HG03558 (cell line): ENCODE results near the gene RNF168.
"Not testable (repeated sequence)": the region's sequence is repeated elsewhere in the genome, so short reads cannot be mapped to it uniquely, and the experiment has no call there.

Source experiments
- ATAC-seq: cut with Tn5 transposase; IDR thresholded peaks from one replicate; pipeline ENCODE4 v1.9.1; 2021; ENCODE audit warnings: moderate number of reproducible peaks; ENCODE audit not compliant: unreplicated experiment; ENCODE audit errors: extremely low read depth

The RNF168 gene, protein sequence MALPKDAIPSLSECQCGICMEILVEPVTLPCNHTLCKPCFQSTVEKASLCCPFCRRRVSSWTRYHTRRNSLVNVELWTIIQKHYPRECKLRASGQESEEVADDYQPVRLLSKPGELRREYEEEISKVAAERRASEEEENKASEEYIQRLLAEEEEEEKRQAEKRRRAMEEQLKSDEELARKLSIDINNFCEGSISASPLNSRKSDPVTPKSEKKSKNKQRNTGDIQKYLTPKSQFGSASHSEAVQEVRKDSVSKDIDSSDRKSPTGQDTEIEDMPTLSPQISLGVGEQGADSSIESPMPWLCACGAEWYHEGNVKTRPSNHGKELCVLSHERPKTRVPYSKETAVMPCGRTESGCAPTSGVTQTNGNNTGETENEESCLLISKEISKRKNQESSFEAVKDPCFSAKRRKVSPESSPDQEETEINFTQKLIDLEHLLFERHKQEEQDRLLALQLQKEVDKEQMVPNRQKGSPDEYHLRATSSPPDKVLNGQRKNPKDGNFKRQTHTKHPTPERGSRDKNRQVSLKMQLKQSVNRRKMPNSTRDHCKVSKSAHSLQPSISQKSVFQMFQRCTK

GRCh38 chr3:196503196-196504076 lies at the start of gene RNF168:
Gene RNF168 (minus strand): TSS chr3:196503768. CDS start chr3:196503173, 595 bp downstream.
- peak; percentile 75 for ATAC-seq

DNA sequence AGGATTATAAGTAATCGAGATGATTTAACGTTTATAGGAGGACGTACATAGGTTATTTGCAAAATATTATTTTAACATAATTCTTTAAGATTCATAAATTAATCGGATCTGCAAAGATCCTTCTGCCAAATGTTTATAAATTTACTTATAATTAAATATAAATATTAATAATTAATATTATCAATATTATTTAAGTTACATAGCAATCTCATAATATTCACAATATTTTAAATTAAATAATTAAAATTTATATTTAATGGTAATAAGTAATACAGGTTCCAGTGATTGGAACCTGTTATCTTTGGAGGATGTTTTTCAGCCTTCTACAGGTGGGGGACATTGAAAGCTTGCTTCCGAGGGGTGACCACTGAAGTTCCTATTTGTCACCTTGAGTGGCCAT lies 48.7 kb upstream of the RNF168 start:
- ATAC-seq, result no peak

DNA sequence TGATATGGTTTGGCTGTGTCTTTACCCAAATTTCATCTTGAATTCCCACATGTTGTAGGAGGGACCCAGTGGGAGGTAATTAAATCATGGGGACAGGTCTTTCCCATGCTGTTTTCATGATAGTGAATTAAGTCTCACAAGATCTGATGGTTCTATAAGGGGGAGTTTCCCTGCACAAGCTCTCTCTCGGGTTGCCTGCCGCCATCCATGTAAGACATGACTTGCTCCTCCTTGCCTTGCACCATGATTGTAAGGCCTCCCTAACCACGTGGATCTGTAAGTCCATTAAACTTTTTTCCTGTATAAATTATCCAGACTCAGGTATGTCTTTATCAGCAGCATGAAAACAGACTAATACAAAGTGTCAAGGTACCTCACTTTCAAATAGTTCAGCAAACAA lies 46.6 kb upstream of the RNF168 start:
- not testable (repeated sequence) for ATAC-seq

- ATAC-seq, result not testable (repeated sequence)
Observed at GRCh38 chr3:196549312-196549711, 45.7 kb upstream of the RNF168 start.

GRCh38 chr3:196547067-196547466 lies 43.5 kb upstream of the RNF168 start:
- ATAC-seq, result no peak

GRCh38 chr3:196546537-196546936 lies 43.0 kb upstream of the RNF168 start:
- ATAC-seq, result no peak

DNA sequence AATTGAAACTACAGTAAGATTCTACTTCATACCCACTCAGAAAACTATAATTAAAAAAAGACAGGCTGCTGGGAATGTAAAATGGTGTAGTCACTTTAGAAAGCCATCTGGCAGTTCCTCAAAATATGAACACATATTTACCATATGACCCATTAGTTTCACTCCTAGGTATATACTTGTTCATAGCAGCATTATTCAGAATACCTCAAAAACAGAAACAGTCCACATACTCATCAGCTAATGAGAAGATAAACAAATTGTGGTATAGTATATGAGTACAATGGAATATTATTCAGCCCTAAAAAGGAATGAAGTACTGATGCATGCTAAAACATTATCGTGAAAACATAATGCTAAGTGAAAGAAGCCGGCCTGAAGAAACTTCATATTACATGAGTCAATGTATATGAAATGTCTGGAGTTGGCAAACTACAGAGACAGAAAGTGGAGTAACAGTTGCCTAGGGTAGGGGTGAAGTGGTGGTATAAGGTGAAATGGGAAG lies 41.0 kb upstream of the RNF168 start:
- no peak for ATAC-seq

- ATAC-seq, result no peak
Observed at GRCh38 chr3:196541684-196542445, 38.3 kb upstream of the RNF168 start.

GRCh38 chr3:196537319-196537984 lies 33.9 kb upstream of the RNF168 start:
- no peak for ATAC-seq

DNA sequence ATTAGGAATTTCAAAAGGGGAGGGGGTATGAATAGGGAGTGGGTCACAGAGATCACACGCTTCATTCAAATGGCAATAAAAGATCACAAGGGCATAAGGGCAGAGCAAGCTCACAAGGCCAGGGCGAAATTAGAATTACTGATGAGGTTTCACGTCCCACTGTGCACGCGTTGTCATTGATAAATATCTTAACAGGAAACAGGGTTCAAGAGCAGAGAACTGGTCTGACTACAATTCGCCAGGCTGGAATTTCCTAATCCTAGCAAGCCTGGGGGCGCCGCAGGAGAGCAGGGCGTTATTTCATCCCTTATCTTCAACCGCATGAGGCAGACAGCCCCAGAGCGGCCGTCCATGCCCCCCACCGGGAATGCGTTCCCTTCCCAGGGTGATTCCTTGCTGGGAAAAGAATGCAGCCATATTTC lies 29.7 kb upstream of the RNF168 start:
- ATAC-seq, result no peak

DNA sequence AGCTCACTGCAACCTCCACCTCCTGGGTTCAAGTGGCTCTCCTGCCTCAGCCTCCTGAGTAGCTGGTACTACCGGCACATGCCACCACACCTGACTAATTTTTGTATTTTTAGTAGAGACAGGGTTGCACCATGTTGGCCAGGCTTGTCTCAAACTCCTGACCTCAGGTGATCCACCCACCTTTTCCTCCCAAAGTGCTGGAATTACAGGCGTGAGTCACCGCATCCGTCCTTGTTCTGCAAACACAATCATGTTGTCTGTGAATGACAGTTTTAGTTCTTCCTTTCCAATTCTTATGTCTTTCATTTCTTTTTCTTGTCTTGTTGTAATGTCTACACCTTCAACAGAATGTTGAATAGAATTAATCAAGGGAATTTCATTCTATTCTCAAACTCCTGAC lies 27.9 kb upstream of the RNF168 start:
- ATAC-seq, result no peak

DNA sequence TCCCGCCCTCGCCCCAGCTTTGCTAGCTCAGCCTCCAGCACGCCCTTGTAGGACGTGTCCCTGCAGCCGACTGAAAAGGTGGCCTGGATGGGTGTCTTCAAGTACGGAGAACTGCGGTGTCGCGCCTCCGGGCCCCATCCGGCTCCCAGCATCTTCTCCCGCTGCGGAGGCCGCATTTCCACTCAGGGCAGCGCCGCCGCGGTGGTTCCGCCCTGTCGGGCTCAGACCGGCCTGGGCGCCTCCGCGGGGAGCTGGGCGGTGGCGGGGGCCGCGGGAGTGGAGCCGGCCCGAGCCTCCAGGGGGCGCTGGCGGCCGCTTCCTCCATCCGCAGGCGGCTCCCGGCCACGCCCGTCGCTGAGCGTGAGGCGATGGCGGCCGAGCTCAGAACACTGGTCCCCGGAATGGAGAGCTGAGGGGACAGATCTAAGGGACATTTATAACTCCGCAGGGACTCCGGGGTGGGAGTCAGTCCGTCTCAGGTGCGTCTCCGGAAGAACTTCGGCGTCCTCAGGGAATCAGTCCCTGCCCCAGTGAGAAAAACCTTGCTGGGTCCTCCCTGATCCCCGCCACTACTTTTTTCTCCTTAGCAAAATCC lies 25.2 kb upstream of the RNF168 start:
- ATAC-seq, result no peak

DNA sequence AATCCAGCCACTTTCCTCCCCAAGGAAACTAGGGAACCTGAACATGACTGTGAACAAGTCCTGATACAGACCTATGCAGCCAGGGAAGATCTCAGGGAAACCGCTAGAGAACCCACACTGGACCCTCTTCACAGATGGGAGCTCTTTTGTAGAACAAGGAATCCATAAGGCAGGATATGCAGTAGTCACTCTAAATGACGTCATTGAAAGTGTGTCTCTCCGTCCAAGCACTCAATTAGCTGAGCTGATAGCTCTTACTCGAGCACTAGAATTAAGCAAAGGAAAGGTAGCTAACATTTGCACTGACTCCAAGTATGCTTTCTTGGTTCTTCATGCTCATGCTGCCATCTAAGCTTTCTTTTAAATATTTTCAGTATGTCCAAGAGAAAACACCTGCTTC lies 21.6 kb upstream of the RNF168 start:
- ATAC-seq, result no peak

DNA sequence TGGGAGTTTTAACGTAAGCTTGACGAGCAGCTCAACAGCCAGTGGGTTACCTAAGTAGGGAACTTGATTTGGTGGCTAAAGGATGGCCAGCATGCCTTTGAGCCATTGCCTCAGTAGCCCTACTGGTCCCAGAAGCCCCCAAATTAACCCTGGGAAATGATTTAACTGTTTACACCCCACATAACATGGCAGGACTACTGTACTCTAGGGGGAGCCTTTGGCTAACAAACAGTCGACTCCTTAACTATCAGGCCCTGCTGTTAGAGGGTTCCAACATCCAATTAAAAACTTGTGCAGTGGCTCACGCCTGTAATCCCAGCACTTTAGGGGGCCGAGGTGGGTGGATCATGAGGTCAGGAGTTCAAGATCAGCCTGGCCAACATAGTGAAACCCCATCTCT lies 21.0 kb upstream of the RNF168 start:
- no peak for ATAC-seq

- no peak for ATAC-seq
Observed at GRCh38 chr3:196523841-196524240, 20.3 kb upstream of the RNF168 start.

DNA sequence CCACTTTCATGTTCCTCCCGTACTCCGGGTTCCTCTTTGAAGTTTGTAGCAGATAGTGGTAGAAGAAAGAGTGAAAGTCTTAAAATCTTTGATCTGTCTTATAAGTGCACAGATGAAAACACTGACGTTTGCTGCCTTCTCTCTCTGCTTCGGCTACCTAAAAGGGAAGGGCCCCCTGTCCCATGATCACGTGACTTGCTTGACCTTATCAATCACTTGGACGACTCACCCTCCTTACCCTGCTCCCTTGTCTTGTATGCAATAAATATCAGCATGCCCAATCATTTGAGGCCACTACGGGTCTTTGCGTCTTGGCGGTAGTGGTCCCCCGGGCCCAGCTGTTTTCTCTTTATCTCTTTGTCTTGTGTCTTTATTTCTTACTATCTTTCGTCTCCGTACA lies 17.7 kb upstream of the RNF168 start:
- ATAC-seq, result not testable (repeated sequence)

DNA sequence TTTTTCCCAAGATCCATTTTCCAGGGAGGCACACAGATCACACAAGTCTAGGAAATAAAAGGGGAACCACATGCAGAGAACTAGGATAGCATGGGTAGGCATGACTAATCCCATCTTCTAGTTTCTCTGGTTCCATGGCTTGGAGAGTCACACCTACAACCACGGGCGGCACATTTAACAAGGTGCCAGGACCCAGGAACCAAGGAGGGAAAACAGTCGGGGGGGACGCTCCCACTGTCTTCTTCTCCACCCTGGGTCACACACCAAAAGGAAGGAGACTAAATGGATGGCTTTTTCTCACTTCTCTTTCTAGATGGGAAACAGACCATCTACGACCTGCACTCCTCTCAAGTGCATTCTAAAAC lies 16.1 kb upstream of the RNF168 start:
- ATAC-seq, result no peak

DNA sequence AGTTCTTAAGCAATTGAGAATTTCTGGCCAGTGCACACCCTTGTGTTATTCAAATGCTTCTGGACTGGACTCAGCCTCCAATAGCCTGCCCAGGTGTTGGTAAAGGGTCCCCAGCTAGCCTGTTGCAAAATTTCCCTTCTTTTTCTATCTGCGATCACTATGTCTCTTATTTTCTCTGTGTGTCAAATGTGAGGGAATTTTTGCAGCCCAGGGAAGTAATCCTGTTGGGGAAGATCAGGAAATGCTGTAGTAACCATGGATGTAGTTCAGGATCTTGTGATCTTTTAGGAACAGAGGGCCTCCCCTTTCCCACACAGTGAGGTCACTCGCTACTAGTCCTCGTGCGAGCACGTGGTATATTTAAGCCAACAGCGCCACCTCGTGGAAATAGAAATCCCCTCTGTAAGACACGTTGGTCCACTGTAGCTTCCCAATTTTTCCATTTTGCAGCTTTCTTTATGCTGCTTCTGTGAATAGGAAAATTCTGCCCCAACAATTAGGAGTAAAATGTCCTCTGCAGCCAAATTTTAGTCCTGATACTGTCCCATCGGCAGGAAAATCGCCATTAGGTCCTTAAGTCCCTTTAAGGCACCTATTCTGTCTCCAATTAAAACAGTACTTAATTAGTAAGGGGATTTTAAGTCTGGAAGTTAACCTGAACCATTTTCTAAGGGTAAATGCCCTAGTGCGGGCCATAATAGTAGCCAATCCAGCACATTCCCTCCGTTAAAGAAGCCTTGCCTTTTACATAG lies 15.6 kb upstream of the RNF168 start:
- no peak for ATAC-seq

- ATAC-seq, result no peak
Observed at GRCh38 chr3:196517919-196518318, 14.4 kb upstream of the RNF168 start.
